ENCODE data around the gene CARD11.

Gene CARD11

DNA sequence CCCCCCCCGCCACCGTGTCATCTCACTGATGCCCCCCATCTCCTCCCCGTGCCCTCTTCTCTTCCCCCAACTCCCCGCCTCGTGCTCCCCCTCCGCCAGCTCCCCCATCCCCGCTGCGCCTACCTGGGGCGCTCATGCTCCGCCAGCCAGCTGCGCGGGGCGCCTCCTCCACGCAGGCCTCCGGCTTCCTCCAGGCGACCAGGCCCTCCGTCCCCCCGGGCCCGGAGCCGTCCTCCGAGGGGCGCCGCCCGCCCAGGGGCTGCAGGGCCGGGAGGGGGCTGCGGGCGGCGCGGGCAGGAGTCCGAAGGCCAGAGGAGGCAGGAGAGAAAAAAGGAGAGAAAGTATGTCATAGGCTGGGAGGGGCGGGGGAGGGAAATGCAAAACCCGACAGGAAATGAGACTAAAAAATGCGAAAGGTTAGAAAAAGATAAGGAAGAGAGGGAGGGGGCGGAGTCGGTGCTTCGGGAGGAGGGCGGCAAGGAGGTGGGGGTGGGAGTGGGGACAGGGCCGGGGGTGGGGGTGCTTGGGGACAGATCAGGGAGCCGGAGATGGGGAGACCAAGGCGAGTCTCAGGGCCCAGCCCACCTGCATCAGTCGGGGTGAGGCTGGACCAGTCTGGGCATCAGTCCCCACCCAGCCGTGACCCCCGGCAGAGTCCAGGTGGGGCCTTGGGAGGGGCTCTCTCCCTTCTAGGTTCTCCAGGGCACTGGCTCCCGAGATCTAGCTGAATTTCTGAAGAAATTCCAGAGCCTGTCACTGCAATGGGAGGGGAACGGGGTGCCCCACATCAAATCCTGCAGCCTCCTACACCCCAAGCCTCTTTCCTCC is at the start of gene CARD11:
TSS of gene CARD11 (minus strand) at position 324 of the 828 bp plus-strand sequence. CDS start 85,361 bp downstream, outside the sequence.
- DNase-seq, result peak; percentile 59

DNA sequence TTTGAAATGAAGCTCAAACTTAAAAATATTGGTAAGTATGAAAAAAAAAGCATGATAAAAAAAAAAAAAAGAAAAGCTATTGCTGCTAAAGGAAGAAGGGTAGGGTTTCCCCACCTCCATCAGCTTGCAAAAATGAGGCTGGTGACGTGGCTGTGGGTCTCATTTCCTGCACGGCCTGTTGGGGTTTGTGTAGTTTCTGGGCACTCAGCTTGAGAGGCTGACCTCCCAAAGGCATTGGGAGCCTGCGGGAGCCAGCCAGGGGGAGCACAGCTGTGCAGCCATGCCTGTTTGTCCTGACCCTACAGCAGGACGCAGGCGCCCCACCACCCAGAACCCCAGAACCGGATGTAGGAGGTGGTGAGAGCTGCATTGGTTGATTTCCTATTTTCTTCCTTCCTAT is 48.8 kb upstream of the CARD11 start:
- peak; percentile 83 for DNase-seq

DNA sequence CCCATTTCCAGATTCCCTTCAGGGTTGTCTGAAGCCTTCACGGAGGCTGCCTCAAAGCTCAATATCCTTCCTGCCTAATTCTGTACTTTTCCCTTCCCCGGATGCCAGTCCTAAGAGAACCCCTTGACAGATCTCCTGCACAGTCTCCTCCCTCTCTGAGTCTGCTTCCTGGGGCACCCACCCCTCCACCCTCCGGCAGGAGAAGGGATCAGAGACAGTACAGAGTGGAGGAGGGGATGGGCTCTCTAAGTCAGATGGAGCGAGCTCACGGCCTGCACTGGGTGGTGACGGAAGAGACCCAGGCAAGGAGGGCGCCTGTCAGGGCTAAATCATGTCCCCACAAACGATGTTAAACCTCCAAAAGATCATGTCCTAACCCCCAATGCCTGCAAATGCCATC is 48.0 kb upstream of the CARD11 start:
- DNase-seq, result no peak

DNA sequence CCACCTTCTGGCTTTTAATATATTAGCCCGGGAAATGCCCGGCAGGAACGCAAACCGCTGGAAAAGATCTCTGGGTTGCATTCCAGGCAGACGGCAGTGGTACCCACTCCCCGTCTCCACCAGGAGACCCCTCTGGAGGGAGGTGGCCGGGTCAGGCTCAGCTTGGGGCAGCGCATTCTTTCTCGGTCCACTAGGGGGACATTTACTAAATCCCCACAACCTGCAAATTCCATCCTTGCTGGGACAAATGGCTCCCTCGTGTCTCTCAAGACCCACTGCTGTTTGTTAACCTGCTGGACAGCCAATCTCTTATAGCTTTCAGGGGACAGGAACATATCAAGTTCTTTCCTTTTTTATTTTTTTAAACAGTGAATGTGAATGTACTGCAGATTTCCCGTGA is 45.8 kb upstream of the CARD11 start:
- DNase-seq, result no peak

DNA sequence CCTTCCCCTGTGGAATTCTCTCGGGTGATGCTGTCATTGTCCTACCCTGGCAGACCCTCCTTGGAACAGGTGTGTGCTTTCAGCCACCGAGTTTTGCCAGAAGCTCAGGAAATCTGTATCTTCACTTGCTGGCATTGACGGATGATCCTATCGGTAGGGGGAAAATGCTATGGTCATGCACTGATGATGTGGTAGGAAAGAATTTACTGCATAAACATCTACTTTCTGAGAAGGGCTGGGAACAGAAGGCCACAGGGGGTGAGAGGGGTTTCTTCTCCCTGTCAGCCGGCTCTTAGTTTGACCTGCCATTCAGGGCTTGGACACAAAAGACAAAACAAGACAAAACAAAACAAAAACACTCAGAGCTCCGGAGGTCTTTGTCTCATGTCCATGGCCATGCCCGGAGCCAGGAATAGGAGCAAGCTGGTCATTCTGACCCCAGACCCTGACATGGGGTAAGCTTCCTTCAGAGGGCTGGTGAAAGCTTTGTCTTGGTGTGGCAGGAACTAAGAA is 43.6 kb upstream of the CARD11 start:
- DNase-seq, result no peak

DNA sequence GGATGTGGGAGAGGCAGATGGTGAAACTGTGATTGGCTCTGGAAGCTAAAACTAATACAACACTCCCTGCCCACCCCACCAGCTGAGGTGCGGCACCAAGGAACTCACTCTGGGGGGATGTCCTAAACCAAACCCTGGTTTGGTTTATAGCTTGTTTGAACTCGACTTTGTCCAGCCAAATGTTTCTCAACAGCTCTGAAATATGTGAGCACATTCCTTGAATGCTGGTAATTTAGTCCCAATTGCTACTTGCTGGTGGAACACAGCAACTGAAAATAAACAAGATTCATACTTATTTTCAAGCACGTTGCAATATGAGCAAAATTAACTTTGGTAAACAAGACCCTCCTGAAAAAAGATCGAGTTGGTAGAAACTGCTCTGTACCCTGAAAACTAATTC is 39.7 kb upstream of the CARD11 start:
- no peak for DNase-seq

DNA sequence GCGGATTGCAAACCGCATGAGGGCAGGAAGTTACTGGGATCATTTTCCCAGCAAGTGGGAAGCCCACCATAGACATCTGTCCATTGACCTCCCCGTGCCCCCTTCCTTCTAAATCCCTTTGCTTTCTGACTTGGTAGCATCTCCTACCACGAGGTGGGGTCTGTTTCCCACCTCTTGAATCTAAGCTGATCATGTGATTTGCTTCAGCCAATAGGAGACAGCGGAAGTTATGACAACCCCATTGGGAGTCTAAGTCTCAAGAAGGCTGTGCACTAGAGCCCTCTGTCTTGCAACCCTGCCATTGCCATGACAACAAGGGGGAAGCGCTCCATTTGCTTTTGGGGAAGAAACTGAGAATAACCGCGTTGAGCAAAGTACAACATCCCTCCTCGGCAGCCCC is 39.2 kb upstream of the CARD11 start:
- DNase-seq, result no peak

DNA sequence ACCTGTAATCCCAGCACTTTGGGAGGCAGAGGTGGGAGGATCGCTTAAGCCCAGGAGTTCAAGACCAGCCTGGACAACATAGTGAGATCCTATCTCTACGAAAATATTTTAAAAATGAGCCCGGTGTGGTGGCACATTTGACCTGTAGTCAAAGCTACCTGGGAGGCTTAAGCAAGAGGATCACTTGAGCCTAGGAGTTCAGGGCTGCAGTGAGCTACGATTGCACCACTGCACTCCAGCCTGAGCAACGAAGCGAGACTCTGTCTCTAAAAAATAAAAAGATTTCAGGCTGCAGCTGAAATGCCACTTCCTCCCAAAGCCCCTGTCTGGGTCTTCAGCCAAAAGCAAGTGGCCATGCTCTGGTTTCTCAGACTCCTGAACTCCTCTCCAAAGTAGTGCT is 38.7 kb upstream of the CARD11 start:
- DNase-seq, result no peak

DNA sequence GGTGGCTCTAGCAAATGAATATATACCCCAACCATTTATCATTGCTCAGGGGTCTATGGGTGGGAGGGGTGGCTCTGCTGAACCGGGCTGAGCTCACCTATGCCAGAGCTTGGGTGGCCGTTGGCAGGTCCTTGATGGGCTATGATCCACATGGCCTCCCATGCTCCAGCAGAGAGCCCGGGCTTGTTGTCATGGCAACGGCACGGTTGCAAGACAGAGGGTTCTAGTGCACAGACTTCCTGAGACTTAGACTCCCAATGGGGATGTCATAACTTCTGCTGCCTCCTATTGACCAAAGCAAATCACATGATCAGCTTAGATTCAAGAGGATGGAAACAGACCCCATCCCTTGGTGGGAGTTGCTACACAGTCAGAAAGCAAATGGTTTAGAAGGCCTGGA is 36.4 kb upstream of the CARD11 start:
- DNase-seq, result no peak

DNA sequence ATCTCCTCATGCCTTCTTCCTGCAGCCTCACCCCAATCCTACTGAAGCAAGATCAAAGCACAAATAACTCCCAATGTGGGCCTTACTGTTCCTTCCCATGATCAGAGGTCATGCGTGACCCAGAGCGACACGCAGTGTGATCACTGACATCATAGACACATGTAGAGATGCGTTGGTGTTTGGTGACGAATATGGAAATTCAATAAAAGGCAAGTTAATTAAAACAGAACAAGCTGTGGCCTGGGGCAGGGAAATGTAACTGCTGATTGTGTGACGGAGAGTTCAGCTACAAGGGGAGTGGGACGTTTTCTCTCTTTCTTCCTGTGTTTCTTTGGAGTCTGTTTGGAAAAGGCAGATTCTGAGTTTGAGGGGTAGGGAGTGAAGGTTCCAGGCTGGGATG is 34.8 kb upstream of the CARD11 start:
- no peak for DNase-seq

DNA sequence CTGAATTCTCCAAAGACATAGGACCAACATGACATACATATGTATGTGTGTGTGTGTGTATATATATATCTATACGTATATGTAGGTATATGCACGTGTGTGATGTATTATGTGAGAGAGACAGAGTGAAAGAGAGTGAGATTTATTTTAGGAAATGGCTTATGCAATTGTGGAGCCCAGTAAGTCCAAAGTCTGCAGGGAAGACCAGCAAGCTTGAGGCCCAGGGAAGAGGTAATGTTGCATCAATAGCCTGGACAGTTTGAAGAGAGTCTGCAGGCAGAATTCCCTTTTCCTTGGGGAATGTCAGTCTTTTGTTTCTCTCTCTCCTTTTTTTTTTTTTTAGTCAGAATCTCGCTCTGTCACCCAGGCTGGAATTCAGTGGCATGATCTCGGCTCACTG is 33.0 kb upstream of the CARD11 start:
- DNase-seq, result no peak

DNA sequence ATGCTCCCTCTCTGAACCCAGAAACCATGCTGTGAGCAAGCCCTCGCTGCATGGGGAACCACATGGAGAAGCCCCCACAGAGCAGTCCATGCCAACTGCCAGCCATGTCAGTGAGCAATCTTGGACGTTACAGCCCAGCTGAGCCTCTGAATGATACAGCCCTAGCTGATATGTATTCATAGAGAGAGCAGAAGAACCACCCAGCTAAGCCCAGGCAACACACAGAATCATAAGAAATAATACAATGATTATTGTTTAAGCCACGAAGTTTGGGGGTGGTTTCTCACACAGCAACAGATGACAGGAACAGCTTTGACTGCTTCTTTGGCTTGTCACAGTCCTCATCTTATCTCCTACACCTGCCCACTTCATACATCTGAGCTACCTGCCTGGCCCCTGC is 32.5 kb upstream of the CARD11 start:
- no peak for DNase-seq

DNA sequence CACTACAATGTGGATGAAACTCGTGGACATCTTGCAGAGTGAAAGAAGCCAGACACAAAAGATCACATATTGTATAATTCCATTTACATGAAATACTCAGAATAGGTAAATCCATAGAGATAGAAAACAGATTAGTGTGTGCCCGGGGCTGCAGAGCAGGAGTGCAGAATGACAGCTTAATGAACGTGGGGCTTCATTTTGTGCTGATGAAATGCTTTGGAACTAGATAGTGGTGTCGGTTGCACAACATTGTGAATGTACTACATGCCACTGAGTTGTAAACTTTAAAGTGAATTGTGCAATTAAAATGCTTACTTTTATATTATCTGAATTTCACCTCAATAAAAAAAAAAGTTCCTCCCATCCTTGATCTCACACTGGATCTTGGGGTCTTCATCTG is 31.8 kb upstream of the CARD11 start:
- no peak for DNase-seq

DNA sequence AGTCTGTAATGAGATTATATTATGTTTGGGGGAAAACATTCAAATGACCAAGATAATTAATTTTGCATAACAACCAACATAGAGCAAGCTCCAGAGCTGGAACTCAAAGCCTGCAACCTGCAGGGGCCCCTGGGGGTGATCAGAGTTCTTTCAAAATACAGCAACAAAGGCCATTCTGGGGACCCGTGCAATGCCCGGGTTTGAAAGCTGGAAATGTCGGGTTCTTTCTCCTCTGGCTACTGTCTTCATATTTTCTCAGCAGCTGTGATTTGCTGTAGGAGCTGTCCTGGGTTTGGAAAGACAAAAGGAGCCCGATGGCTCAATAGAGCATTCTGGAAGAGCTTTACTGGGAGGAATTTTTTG is 30.8 kb upstream of the CARD11 start:
- no peak for DNase-seq

DNA sequence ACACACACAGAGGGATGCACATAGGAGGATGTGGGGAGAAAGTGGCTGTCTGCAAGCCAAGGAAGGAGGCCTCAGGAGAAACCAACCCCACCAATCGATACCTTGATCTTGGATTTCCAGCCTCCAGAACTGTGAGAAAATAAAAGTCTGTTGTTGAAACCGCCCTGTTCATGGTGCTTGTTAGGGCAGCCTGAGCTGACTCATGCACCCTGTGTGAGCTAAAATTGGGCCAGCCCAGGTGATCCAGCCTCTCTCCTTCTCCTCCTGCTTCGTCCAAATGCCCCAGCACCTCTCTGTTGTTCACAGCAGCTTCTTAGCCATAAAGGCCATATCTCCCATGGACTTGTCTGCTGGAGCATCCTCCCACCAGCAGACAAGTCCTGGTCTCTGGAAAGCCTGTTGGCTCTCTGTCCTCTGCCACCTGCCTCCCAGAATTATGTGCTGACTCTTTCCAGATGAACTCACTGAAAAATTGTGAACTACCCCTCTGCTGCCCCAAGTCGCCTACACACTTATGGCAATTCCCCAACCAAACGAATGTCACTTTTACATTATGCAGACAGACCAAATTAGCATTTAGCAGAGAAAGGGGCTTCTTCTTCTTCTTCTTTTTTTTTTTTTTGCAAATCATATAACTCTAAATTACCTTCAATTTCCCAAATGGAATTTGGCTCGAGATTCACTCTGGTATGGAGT is 30.2 kb upstream of the CARD11 start:
- no peak for DNase-seq

DNA sequence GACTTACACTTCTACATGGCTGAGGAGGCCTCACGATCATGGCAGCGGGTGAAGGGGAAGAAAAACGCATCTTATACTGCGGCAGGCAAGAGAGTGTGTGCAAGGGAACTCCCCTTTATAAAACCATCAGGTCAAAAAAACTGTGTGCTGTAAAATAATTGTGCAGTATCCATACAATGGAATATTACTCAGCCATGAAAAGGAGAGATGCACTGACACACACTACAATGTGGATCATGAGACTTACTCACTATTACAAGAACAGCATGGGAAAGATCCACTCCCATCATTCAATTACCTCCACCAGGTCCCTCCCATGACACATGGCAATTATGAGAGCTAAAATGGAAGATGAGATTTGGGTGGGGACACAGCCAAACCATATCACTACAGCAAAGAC is 27.2 kb upstream of the CARD11 start:
- DNase-seq, result no peak

DNA sequence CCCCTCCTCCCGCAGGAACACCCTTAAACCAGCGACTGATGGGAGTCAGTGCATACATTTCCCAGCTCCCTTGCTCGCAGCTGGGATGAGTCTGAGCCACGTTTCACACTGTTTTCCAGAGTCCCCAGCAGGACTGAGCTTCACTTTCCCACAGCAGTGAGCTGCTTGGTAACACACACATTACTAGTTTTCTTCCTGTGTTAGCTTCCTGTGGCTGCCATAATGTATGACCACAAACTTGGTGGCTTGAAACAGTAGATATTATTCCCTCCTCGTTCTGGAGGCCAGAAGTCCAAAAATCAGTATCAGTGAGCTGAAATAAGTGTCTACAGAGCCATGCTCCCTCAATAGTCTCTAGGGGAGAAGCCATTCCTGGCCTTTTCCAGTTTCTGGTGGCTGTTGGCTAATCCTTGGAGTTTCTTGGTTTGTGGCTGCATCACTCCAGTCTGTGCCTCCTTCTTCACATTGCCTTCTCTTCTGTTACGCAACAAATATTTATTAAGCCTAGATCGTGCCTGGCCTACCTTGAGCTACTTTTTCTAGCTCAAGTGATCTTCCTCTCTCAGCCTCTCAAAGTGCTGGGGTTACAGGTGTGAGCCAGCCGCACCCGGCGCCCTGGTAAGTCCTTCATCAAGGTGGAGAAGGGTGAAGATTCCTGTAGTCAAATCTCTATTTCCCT is 26.2 kb upstream of the CARD11 start:
- DNase-seq, result no peak

DNA sequence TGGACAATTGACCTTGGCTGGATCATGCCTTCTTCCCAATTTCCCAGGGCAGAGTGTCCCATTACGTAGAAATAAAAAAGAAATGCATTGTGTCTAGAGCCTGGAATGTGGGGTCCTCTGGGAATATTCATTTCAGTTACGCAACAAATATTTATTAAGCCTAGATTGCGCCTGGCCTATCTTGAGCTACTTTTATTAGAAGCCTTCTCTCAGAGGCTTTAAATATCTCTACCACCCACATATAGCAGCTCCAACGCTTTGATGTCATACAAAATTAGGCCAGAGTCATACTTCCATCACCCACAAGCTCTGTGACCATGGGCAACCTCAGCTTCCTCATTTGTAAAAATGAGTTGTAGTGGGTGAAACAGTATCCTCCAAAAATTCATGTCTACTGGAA is 24.9 kb upstream of the CARD11 start:
- no peak for DNase-seq

DNA sequence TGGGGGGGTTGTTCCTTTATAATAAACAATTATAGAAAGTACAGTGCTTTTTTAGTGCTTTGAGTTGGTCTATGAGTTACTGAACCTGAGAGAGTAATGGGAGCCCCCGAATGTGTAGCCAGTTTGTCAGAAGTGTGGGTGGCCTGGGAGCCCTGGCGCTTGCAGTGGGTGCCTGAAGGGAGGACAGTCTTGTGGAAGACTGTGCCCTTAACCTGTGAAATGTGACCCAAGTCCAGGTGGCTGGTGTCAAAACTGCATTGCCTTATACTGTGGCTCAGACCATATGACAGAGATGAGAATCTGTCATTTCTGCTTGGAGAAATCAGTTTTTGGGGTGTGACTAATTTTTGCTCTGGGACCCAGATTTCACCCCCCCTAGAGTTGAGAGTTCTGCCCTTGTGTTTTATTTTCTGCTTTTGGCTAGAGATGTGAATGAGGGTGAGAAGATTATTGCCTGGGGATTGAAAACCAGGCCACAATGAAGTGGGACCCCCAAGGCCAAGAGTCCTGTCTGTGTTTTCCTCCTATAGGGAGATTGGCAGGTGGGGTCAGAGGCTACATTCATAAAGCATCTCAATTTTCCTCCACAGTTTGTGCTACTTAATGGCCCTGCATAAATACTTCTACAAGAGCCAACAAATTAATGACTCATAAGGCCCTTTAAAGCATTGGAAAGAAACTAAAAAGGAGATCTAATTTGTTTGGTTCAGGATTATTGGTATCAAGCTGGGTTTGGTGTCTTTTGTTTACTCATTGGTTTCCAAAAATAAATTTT is 24.1 kb upstream of the CARD11 start:
- no peak for DNase-seq

DNA sequence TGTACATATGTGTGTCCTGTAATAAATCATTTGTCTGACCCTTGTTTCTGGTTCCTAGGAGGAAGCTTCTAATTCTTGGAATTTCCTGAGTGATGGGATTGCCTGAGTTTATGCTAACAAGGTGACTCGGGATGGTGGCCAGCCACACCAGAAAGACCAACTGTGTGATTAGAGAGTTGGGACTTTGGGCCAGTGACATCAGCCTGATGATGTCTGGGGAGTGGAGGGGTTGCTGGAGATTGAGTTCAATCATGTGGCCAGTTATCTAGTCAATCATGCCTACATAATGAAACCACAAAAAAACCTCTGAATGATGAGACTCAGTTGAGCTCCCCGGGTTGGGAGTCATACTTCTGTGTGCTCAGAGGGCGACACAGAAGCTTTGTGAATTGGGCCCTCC is 23.5 kb upstream of the CARD11 start:
- peak; percentile 56 for DNase-seq

DNA sequence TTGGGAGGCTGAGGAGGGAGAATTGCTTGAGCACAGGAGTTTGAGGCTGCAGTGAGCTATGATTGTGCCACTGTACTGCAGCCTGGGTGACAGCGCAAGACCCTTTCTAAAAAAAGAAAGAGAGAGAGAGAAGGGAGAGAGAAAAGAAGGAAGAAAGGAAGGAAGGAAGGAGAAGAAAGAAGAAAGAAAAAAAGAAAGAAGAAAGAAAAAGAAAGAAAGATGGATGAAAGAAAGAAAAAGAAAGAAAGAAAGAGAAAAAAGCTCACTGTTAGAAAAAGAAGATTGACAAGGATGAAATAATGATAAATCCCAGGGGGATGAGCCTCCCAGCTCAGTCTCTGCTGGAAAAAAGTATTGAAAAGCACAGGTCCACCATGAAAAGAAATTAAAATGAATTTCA is 22.8 kb upstream of the CARD11 start:
- DNase-seq, result no peak

DNA sequence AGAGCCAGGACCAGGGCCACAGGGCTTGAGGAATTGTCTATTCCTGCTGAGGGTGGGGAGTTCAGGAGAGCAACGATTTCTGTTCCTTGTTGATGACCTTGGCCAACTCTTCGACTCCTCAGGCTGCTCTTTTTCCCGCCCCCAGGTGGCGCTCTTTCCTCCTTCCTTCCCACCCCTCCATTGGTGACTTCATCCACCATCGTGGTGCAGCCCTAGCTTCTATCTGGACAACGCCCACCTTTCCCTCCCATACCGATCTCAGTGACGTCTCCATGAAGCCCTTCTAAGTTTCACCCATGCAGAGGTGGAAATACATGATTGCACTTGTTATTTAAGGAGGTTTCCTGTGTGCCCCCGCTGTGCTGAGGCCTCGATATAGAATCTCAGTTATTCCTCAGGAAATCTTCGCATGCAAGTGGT is 22.1 kb upstream of the CARD11 start:
- peak; percentile 72 for DNase-seq

DNA sequence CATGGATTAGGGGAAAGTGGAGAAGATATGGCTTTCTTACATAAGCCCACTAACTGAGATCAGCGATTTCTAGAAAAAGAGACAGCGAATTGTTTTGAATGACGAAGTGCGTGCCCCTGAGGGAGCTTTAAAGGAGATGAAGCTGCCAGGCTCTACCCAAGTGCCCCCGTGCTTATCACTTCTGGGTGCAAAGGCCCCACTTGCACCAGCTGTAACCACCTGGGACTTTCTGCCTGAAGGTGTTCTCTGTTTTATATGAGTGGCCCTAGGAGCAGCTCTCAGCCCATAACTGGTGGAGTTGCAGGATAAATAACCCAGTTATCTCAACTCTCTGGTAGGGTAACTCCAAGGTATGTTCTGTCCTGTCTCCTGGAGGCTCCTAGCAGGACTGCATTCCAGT is 20.4 kb upstream of the CARD11 start:
- DNase-seq, result no peak

Measured in activated CD4-positive, alpha-beta T cell treated with anti-CD3 and anti-CD28 coated beads, Interleukin-2, amount 50 U/mL, for 16 hours (primary cell).